Naive thymus-derived CD4-positive, alpha-beta T cell (primary cell): ENCODE data around the gene TMEM14A. TPM values are rescaled to one million over a fixed set of nuclear protein-coding genes. Genes with fewer than 3 reads are reported as not detected.
"Not testable (repeated sequence)": the region's sequence is repeated elsewhere in the genome, so short reads cannot be mapped to it uniquely, and the experiment has no call there.

Source experiments
- ATAC-seq: fragments of 150-1000 bp; cut with Tn5 transposase; 2 replicates; pipeline ENCODE4 v1.10.0; 2021; ENCODE audit warnings: mild to moderate bottlenecking, moderate library complexity
- CTCF ChIA-PET: fragments of 350-600 bp; sonication (Branson Sonifier 250); formaldehyde crosslinking; loops from one replicate; lab custom pipeline; 2021; ENCODE audit warnings: antibody characterized with exemption; lab: Charles Lee
- POLR2A ChIA-PET: fragments of 350-600 bp; sonication (Branson Sonifier 250); formaldehyde crosslinking; loops from one replicate; lab custom pipeline; 2021; ENCODE audit warnings: antibody characterized with exemption, inconsistent platforms; lab: Charles Lee
- DNase-seq, 9 donors: peaks; one replicate each; pipeline versions ENCODE4 v3.0.0 to v3.0.0-alpha.2; 2020 to 2022; ENCODE audit warnings: mixed read lengths in 1 of 9
- H3K27ac ChIP-seq: one replicate; pipeline ENCODE4 v1.7.0; 2013; ENCODE audit warnings: mild to moderate bottlenecking, low read depth, low read length, moderate library complexity
- H3K27me3 ChIP-seq, 2 donors: one replicate each; pipeline ENCODE4 v1.7.0; 2013; ENCODE audit warnings: low read length in 2 of 2, mild to moderate bottlenecking in 2 of 2, moderate library complexity in 2 of 2; ENCODE audit not compliant: control insufficient read depth in 2 of 2, insufficient read depth in 2 of 2
- H3K36me3 ChIP-seq, 3 experiments: 1 replicate in 2 of 3; 2 replicates in 1 of 3; pipeline ENCODE4 v1.7.0; 2013; ENCODE audit warnings: low read length in 3 of 3, mild to moderate bottlenecking in 3 of 3, moderate library complexity in 1 of 3; ENCODE audit not compliant: insufficient read depth in 3 of 3, control insufficient read depth in 2 of 3
- H3K4me1 ChIP-seq, 2 donors: one replicate each; pipeline ENCODE4 v1.7.0; 2013; ENCODE audit warnings: low read length in 2 of 2, mild to moderate bottlenecking in 2 of 2, moderate library complexity in 1 of 2; ENCODE audit not compliant: control insufficient read depth in 2 of 2, insufficient read depth in 2 of 2
- H3K4me3 ChIP-seq: 2 replicates; pipeline ENCODE4 v1.7.0; 2013; ENCODE audit warnings: mild to moderate bottlenecking, low read length
- H3K9me3 ChIP-seq, 3 experiments: 1 replicate in 2 of 3; 2 replicates in 1 of 3; pipeline ENCODE4 v1.7.0; 2013; ENCODE audit warnings: low read length in 3 of 3; ENCODE audit not compliant: control insufficient read depth in 2 of 3
- H3K27ac Mint-ChIP-seq, 9 donors: one replicate each; pipeline ENCODE4 v1.8.0; 2020 to 2022; ENCODE audit warnings: mixed read lengths in 9 of 9, mild to moderate bottlenecking in 8 of 9, moderate library complexity in 5 of 9, inconsistent platforms in 2 of 9
- H3K27me3 Mint-ChIP-seq, 5 donors: one replicate each; pipeline ENCODE4 v1.8.0; 2021 to 2022; ENCODE audit warnings: mixed read lengths in 5 of 5, mild to moderate bottlenecking in 1 of 5
- H3K36me3 Mint-ChIP-seq, 5 donors: one replicate each; pipeline ENCODE4 v1.8.0; 2020 to 2022; ENCODE audit warnings: mixed read lengths in 5 of 5, mild to moderate bottlenecking in 3 of 5, inconsistent platforms in 1 of 5
- H3K4me1 Mint-ChIP-seq, 7 donors: one replicate each; pipeline ENCODE4 v1.8.0; 2020 to 2022; ENCODE audit warnings: mixed read lengths in 7 of 7, mild to moderate bottlenecking in 3 of 7, inconsistent platforms in 1 of 7
- H3K4me3 Mint-ChIP-seq, 10 donors: one replicate each; pipeline ENCODE4 v1.8.0; 2020 to 2022; ENCODE audit warnings: mild to moderate bottlenecking in 10 of 10, mixed read lengths in 10 of 10, moderate library complexity in 6 of 10, inconsistent platforms in 2 of 10
- H3K9me3 Mint-ChIP-seq, 11 donors: one replicate each; pipeline ENCODE4 v1.8.0; 2020 to 2022; ENCODE audit warnings: mixed read lengths in 11 of 11, mild to moderate bottlenecking in 4 of 11, inconsistent platforms in 1 of 11, moderate library complexity in 1 of 11
- intact Hi-C, 2 donors: fragments of 100-400 bp; cut with micrococcal nuclease; formaldehyde crosslinking; loops; one replicate each; pipeline ENCODE4 v1.15.1; 2023
- polyA plus RNA-seq, 2 donors: library from polyadenylated mRNA; unstranded; fragments of 300-500 nt; fragmentation: Illumina TruSeq; gene quantifications; one replicate each; pipeline ENCODE4 v1.2.3, GENCODE V29; 2021
- total RNA-seq, 6 experiments: library from RNA in 5 of 6; stranded (reverse) in 5 of 6; gene quantifications; 1 replicate in 5 of 6; 2 replicates in 1 of 6; pipeline ENCODE4 v1.2.3 and lab custom pipeline; 2021 to 2026

The TMEM14A gene
- total and polyA plus RNA-seq, 7 experiments from 2014 or later, result 5.3 to 26.1 (median 8.1) TPM

DNA sequence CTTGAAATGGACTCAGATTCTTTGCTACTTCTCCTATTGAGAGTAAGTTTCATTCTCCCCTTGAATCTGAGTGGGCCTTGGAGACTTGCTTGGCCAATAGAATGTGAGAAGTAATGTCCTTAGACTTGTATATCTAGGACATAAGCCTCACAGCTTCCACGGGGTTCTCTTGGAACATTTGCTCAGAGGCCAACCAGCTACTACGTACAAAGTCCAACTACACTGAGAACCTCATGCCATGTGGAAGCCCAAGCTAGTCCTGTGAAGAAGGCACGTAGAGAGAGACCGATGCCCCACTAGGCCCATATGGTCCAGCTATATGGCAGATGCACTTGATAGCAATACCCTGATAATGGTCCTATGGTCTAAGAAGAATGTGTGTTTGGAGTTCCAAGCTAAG lies 22.9 kb downstream of the TMEM14A start:
- ChIA-PET CTCF (no interaction called here), POLR2A (no interaction called here)
- Mint-ChIP-seq H3K4me3 (no peak overlapping the region), H3K36me3 (peaks cover 0 to 9% (median under 1%) of the 10 kb centered on the region in 5 donors), H3K9me3 (no peaks in the 10 kb centered on the region), H3K4me1 (no peaks in the 10 kb centered on the region), H3K27ac (no peak overlapping the region), H3K27me3 (peaks cover 6 to 18% (median 14%) of the 10 kb centered on the region in 5 donors)
- DNase-seq (no peak), ATAC-seq (no peak)
- Histone ChIP-seq H3K27ac (no peak overlapping the region), H3K27me3 (no peaks in the 10 kb centered on the region), H3K4me1 (no peaks in the 10 kb centered on the region), H3K36me3 (no peaks in the 10 kb centered on the region), H3K4me3 (no peak overlapping the region), H3K9me3 (no peaks in the 10 kb centered on the region)
- intact Hi-C loops, result no loop called here

DNA sequence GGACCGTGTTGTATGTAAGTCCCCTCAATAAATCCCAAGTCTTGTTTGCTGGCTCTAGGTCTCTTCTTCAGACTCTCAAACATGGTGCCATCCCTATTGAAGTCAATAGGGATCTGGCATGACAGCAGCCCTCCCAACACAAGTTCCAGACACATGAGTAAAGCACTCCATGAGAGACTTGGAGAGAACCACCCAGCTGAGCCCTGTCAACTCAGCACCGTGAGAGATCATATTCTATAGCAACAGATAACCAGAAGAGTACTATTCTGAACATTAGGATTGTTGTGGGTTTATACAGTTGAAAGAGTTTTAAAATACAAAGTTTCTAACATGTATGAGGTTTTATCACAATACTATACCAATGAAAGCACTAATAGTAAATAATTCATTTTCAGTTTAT lies 23.5 kb downstream of the TMEM14A start:
- no peak overlapping the region for H3K4me3 ChIP-seq
- ChIA-PET CTCF (no interaction called here), POLR2A (no interaction called here)
- Mint-ChIP-seq H3K36me3 (peaks cover 0 to 9% (median 0%) of the 10 kb centered on the region in 5 donors), H3K9me3 (no peaks in the 10 kb centered on the region), H3K4me1 (no peaks in the 10 kb centered on the region), H3K27ac (no peak overlapping the region), H3K4me3 (no peak overlapping the region), H3K27me3 (peaks cover 6 to 20% (median 14%) of the 10 kb centered on the region in 5 donors)
- H3K27ac ChIP-seq, result no peak overlapping the region
- ATAC-seq, result no peak
- H3K27me3 ChIP-seq, result no peaks in the 10 kb centered on the region
- no peaks in the 10 kb centered on the region for H3K9me3 ChIP-seq
- H3K4me1 ChIP-seq, result no peaks in the 10 kb centered on the region
- intact Hi-C loops, result no loop called here
- no peak for DNase-seq
- no peaks in the 10 kb centered on the region for H3K36me3 ChIP-seq

DNA sequence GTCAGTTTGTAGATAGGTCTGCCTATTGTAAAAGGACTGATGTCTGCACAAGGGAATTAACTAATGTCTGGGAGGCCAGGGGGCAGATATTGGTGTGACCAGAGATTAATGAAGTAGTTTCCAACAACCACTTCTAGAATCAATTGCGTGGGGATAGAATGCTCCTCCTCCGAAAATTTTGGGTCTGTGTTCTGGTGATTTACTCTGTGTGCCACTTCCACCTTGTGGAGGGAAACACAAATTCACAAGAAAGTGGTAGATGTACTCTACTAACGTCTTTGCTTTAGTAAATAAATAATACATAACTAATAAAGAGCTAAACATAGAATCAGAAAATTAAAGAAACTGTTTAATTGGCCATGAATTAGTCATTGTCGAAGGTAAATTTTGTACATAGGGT lies 25.5 kb downstream of the TMEM14A start:
- H3K27ac Mint-ChIP-seq, result no peak overlapping the region
- no peaks in the 10 kb centered on the region for H3K4me1 Mint-ChIP-seq
- H3K9me3 Mint-ChIP-seq, result no peaks in the 10 kb centered on the region
- no peak overlapping the region for H3K4me3 ChIP-seq
- intact Hi-C loops, result no loop called here
- no peaks in the 10 kb centered on the region for H3K36me3 ChIP-seq
- ChIA-PET CTCF (no interaction called here), POLR2A (no interaction called here)
- H3K27me3 ChIP-seq, result no peaks in the 10 kb centered on the region
- no peak overlapping the region for H3K4me3 Mint-ChIP-seq
- no peak overlapping the region for H3K27ac ChIP-seq
- DNase-seq (no peak), ATAC-seq (no peak)
- no peaks in the 10 kb centered on the region for H3K4me1 ChIP-seq
- peaks cover 6 to 31% (median 17%) of the 10 kb centered on the region in 5 donors for H3K27me3 Mint-ChIP-seq
- peaks cover 0 to 5% (median 0%) of the 10 kb centered on the region in 5 donors for H3K36me3 Mint-ChIP-seq
- no peaks in the 10 kb centered on the region for H3K9me3 ChIP-seq

GRCh38 chr6:52697903-52698302 lies 27.0 kb downstream of the TMEM14A start:
- Histone ChIP-seq H3K36me3 (no peaks in the 10 kb centered on the region), H3K9me3 (no peaks in the 10 kb centered on the region), H3K4me3 (no peak overlapping the region), H3K4me1 (no peaks in the 10 kb centered on the region), H3K27me3 (no peaks in the 10 kb centered on the region), H3K27ac (no peak overlapping the region)
- ChIA-PET POLR2A (no interaction called here), CTCF (no interaction called here)
- H3K27ac Mint-ChIP-seq, result no peak overlapping the region
- intact Hi-C loops, result no loop called here
- no peaks in the 10 kb centered on the region for H3K4me1 Mint-ChIP-seq
- H3K27me3 Mint-ChIP-seq, result peaks cover 15 to 40% (median 24%) of the 10 kb centered on the region in 5 donors
- H3K36me3 Mint-ChIP-seq, result peaks cover 0 to 5% (median 0%) of the 10 kb centered on the region in 5 donors
- H3K9me3 Mint-ChIP-seq, result no peaks in the 10 kb centered on the region
- ATAC-seq (no peak), DNase-seq (no peak)
- no peak overlapping the region for H3K4me3 Mint-ChIP-seq

GRCh38 chr6:52704060-52704459 lies 33.1 kb downstream of the TMEM14A start:
- ATAC-seq, result no peak
- Histone ChIP-seq H3K4me3 (no peak overlapping the region), H3K4me1 (no peaks in the 10 kb centered on the region), H3K9me3 (no peaks in the 10 kb centered on the region), H3K27me3 (no peaks in the 10 kb centered on the region), H3K27ac (no peak overlapping the region), H3K36me3 (no peaks in the 10 kb centered on the region)
- Mint-ChIP-seq H3K36me3 (no peaks in the 10 kb centered on the region), H3K27me3 (peaks cover 18 to 31% (median 20%) of the 10 kb centered on the region in 5 donors), H3K9me3 (peaks cover 0 to 16% (median 1%) of the 10 kb centered on the region in 11 donors), H3K4me1 (peaks cover 0 to 3% (median 0%) of the 10 kb centered on the region in 7 donors), H3K27ac (no peak overlapping the region), H3K4me3 (no peak overlapping the region)
- ChIA-PET POLR2A (no interaction called here), CTCF (no interaction called here)
- no peak for DNase-seq
- intact Hi-C loops, result no loop called here

GRCh38 chr6:52704781-52705502 lies 34.0 kb downstream of the TMEM14A start:
- H3K27me3 ChIP-seq, CTCF ChIA-PET, POLR2A ChIA-PET, H3K9me3 ChIP-seq, H3K4me1 ChIP-seq, DNase-seq, H3K4me3 ChIP-seq, H3K4me3 Mint-ChIP-seq, H3K36me3 ChIP-seq, H3K27ac Mint-ChIP-seq, H3K27ac ChIP-seq, H3K4me1 Mint-ChIP-seq, ATAC-seq, H3K36me3 Mint-ChIP-seq, intact Hi-C loops: not testable (repeated sequence)
- Mint-ChIP-seq H3K9me3 (peaks cover 0 to 16% (median 1%) of the 10 kb centered on the region in 11 donors), H3K27me3 (peaks cover 14 to 24% (median 20%) of the 10 kb centered on the region in 5 donors)

DNA sequence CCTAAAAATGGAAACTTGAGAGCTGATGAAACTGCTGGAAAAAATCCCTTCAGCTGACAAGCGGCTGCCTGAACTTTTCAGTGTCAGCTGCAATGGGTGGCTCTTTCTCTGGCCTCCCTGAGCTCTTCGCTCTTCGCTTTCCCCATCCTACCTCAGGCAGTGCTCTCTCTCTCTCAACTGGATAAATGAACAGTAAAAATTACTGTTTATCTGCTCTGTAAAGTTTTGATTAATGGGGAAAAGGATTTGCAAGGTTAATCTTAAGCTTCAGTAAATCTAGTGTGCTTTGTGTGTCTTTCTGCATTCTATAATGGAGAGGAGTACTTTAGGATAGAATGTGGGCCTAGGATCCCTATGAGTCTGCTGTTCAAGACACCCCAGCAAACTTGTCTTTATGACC lies 35.1 kb downstream of the TMEM14A start:
- no peak overlapping the region for H3K4me3 ChIP-seq
- Mint-ChIP-seq H3K27ac (no peak overlapping the region), H3K27me3 (peaks cover 14 to 20% (median 19%) of the 10 kb centered on the region in 5 donors), H3K9me3 (peaks cover 0 to 16% (median 1%) of the 10 kb centered on the region in 11 donors), H3K4me1 (peaks cover 0 to 3% (median 0%) of the 10 kb centered on the region in 7 donors), H3K36me3 (no peaks in the 10 kb centered on the region), H3K4me3 (no peak overlapping the region)
- DNase-seq (no peak), ATAC-seq (no peak)
- intact Hi-C loops, result no loop called here
- no peaks in the 10 kb centered on the region for H3K9me3 ChIP-seq
- POLR2A ChIA-PET, result no interaction called here
- H3K4me1 ChIP-seq, result no peaks in the 10 kb centered on the region
- no peaks in the 10 kb centered on the region for H3K36me3 ChIP-seq
- CTCF ChIA-PET, result no interaction called here
- no peak overlapping the region for H3K27ac ChIP-seq
- H3K27me3 ChIP-seq, result no peaks in the 10 kb centered on the region
